Left lung (tissue), 10 donors: ENCODE results near the gene IRF9. TPM values are rescaled to one million over a fixed set of nuclear protein-coding genes. Genes with fewer than 3 reads are reported as not detected.

Experiments
- ATAC-seq: fragments of 200-7000 bp; cut with Tn5 transposase; one replicate; pipeline ENCODE4 v1.9.1; 2020; ENCODE audit warnings: moderate library complexity
- DNase-seq, 4 donors: peaks; one replicate each; pipeline ENCODE4 v3.0.0-alpha.2; 2013 to 2020
- H3K27ac ChIP-seq, 2 donors: fragments of 200-600 bp; sonication (generic) in 1 of 2; one replicate each; pipeline versions ENCODE4 v1.5.0 to v1.8.0; 2020 to 2021
- H3K27me3 ChIP-seq, 2 donors: fragments of 200-600 bp; sonication (generic) in 1 of 2; one replicate each; pipeline versions ENCODE4 v1.5.0 to v1.8.0; 2020 to 2021
- H3K36me3 ChIP-seq, 2 donors: fragments of 200-600 bp; sonication (generic) in 1 of 2; one replicate each; pipeline versions ENCODE4 v1.5.0 to v1.8.0; 2020 to 2021
- H3K4me1 ChIP-seq, 2 donors: fragments of 200-600 bp; one replicate each; pipeline ENCODE4 v1.8.0; 2021
- H3K4me3 ChIP-seq, 2 donors: fragments of 200-600 bp; sonication (generic) in 1 of 2; one replicate each; pipeline versions ENCODE4 v1.5.0 to v1.8.0; 2020 to 2021; ENCODE audit warnings: mild to moderate bottlenecking in 1 of 2
- H3K9me3 ChIP-seq, 2 donors: fragments of 200-600 bp; sonication (generic) in 1 of 2; one replicate each; pipeline versions ENCODE4 v1.5.0 to v1.8.0; 2020 to 2021
- intact Hi-C, 2 donors: fragments of 100-400 bp; cut with DNase I; formaldehyde crosslinking; loops; one replicate each; pipeline versions ENCODE4 v1.11.2 to v1.14.2; 2022
- polyA plus RNA-seq, 6 donors: library from polyadenylated mRNA; unstranded; fragments of 120-200 nt; gene quantifications; one replicate each; pipeline ENCODE4 v1.2.1, GENCODE V29; 2013; ENCODE audit not compliant: insufficient read length in 6 of 6
- total RNA-seq, 2 donors: library from RNA; stranded (reverse); fragmentation: NEBNext Ultra II Directional; extraction: Animal tissue kit (Norgen Biotek cat#: 25700); gene quantifications; one replicate each; pipeline ENCODE4 v1.2.1, GENCODE V29; 2021
- TF ChIP-seq, protein P1 (sequence below), 2 donors: fragments of 200-600 bp; sonication (generic) in 1 of 2; IDR thresholded peaks; one replicate each; pipeline versions ENCODE4 v1.5.0 to v1.8.0; 2021; ENCODE audit warnings: antibody characterized with exemption in 2 of 2
- donor health status: DM: no; HTN: yes; CAD: no.
- donor health status: DM: no; HTN: no; CAD: no.

IRF9 gene
- total and polyA plus RNA-seq, 8 donors, result 53.4 to 131 (median 64.3) TPM

DNA sequence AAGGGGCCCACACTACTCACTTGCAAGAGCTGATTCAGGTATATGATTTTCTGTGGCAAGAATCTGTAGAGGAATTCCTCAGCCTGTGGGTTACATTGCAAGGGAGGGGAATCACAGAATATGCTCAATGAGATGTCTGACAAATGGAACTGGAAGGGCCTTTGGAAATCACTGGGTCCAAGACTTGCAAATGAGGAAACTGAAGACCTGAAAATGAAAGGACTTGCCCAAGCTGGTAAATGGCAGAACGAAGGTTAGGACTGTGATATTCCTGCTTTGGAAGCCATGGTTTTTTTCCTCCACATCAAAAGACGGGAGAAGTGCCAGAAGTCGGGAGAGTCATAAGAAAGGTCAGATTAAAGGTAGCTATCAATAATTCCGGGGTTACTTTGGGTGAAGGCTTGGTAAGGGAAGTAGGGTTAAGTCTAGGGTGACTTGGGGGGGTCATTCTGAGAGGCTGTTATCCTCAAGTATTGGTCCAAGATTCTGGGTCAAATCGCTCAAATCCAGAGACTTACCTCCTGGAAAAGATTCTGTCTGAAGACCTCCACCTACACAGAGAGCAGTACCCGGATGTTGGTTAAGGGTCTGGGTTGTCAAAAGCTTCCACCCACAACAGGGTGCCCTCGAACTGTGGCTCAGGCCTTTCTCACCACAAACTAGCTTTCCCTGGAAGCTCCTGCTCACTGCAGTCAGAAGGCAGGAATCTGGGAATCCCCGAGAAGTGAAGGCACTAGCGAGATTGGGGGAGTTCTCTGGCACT is 15.2 kb upstream of the IRF9 start:
- intact Hi-C loops, result no loop called here
- H3K27me3 ChIP-seq, result no peaks in the 10 kb centered on the region
- DNase-seq (no peak), ATAC-seq (no peak)
- H3K27ac ChIP-seq, result peak overlapping the region; percentile 92 to 95
- H3K9me3 ChIP-seq, result no peaks in the 10 kb centered on the region
- H3K4me3 ChIP-seq, result peak overlapping the region; percentile 80 to 100
- H3K4me1 ChIP-seq, result peaks cover 16 to 54% of the 10 kb centered on the region in 2 donors
- TF ChIP-seq, protein P1, sequence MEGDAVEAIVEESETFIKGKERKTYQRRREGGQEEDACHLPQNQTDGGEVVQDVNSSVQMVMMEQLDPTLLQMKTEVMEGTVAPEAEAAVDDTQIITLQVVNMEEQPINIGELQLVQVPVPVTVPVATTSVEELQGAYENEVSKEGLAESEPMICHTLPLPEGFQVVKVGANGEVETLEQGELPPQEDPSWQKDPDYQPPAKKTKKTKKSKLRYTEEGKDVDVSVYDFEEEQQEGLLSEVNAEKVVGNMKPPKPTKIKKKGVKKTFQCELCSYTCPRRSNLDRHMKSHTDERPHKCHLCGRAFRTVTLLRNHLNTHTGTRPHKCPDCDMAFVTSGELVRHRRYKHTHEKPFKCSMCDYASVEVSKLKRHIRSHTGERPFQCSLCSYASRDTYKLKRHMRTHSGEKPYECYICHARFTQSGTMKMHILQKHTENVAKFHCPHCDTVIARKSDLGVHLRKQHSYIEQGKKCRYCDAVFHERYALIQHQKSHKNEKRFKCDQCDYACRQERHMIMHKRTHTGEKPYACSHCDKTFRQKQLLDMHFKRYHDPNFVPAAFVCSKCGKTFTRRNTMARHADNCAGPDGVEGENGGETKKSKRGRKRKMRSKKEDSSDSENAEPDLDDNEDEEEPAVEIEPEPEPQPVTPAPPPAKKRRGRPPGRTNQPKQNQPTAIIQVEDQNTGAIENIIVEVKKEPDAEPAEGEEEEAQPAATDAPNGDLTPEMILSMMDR (IDR thresholded peaks at IDR 0.05), result no peak
- peaks cover 0 to 48% of the 10 kb centered on the region in 2 donors for H3K36me3 ChIP-seq

DNA sequence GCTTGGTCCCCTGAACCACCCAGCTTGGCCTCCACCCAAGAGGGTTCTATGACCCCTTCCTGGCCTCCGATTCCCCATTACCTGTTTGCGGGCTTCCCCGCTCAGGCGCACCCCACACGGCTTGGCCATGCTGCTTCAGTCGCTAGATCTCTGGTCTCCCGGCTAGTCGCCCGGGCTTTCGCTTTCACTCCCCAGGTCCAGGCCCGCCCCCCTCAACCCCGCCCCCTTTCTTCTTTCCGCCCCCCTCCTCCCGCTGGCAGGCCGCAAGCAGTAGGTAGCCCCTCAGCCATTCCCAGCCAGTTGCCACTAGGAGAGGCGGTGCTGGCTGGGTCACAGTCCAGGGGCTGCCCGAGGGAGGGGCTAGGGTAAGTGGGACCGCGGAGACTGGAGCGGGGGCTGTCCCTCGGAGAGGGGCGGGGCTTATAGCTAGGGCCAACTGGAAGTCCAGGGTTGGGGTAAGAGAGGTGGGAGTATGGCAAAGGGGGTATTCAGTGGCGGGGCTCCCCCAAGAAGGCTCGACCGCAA is 14.6 kb upstream of the IRF9 start, which contains the start of gene PSME2:
Gene PSME2, minus strand, starts transcription at position 158 of the 525 bp plus-strand sequence. Its CDS starts 29 bp downstream, at position 129.
- TF ChIP-seq, protein P1 (IDR thresholded peaks at IDR 0.05), result no peak
- intact Hi-C loops, result no loop called here
- peaks cover 0 to 54% of the 10 kb centered on the region in 2 donors for H3K36me3 ChIP-seq
- peak; percentile 92 to 98 (median 97) for DNase-seq
- H3K27me3 ChIP-seq, result no peaks in the 10 kb centered on the region
- ATAC-seq, result peak; percentile 89
- H3K9me3 ChIP-seq, result no peaks in the 10 kb centered on the region
- peak within 1 kb of the TSS; percentile 80 to 100 for H3K4me3 ChIP-seq
- H3K27ac ChIP-seq, result peak within 1 kb of the TSS; percentile 92 to 95
- peaks cover 16 to 52% of the 10 kb centered on the region in 2 donors for H3K4me1 ChIP-seq

DNA sequence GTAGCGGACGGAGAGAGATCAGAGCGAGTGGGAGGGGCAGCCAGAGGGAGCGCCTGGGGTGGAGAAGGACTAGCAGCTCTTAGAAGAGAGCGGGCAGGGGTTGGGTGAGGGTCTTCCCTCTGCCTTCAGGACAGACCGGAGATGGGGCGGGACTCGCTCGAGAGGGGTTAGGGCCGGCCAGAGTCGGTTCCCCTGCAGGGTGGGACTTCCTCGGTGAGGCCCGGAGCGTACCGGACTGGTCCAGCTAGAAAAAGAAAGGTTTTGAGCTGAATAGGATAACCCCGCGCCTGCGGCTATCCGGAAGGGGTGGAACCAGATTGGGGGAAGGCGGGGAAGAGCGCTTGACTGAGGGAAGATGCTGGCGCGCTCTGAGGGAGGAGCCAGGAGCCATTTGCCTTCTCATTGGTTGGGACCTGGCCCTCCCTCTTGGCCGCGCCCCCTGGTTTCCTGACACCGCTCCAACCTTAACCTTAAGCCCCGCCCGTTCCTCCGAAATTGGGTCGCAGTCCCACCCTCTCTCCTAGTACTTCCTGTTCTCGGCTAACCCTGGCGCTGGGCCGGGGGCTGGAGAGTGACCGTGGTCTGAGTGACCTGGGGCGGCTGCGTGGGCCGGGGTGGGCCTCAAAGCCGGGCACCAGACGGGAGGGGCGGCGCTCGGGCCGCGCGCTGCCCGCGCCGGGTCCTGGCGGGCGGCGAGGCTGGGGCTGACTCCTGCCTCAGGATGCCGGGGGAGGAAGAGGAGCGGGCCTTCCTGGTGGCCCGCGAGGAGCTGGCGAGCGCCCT is 13.9 kb upstream of the IRF9 start, which contains the start of gene RNF31:
Gene RNF31, plus strand, starts transcription at position 521 of the 783 bp plus-strand sequence. Its CDS starts 201 bp downstream, at position 722.
- DNase-seq (peak; percentile 97 to 99 (median 98)), ATAC-seq (peak; percentile 95)
- H3K27ac ChIP-seq, result peak within 1 kb of the TSS; percentile 92 to 95
- H3K36me3 ChIP-seq, result peaks cover 0 to 60% of the 10 kb centered on the region in 2 donors
- H3K4me3 ChIP-seq, result peak within 1 kb of the TSS; percentile 80 to 100
- H3K27me3 ChIP-seq, result no peaks in the 10 kb centered on the region
- H3K4me1 ChIP-seq, result peaks cover 13 to 48% of the 10 kb centered on the region in 2 donors
- no peaks in the 10 kb centered on the region for H3K9me3 ChIP-seq
- TF ChIP-seq, protein P1 (IDR thresholded peaks at IDR 0.05), result no peak
- intact Hi-C loops, result no loop called here

DNA sequence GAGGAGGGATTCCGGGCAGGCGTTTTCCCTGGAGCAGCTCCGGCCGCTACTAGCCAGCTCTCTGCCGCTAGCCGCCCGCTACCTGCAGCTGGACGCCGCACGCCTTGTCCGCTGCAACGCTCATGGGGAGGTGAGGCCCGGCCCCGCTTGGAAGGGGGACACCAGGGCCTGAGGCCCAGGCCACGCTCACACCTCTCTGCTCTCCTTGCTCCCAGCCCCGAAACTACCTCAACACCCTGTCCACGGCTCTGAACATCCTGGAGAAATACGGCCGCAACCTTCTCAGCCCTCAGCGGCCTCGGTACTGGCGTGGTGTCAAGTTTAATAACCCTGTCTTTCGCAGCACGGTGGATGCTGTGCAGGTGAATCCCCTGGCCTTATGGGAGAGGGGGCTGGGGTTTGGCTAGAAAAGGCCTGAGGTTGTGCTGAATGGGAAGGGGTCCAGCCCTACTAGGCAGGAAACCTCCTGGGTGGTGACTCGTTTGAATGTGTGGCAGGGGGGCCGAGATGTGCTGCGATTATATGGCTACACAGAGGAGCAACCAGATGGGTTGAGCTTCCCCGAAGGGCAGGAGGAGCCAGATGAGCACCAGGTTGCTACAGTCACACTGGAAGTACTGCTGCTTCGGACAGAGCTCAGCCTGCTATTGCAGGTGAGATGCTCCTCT is 13.2 kb upstream of the IRF9 start:
- ATAC-seq, result no peak
- no peaks in the 10 kb centered on the region for H3K9me3 ChIP-seq
- peak overlapping the region; percentile 80 to 100 for H3K4me3 ChIP-seq
- H3K4me1 ChIP-seq, result peaks cover 12 to 45% of the 10 kb centered on the region in 2 donors
- H3K27ac ChIP-seq, result peak overlapping the region; percentile 57 to 95
- H3K36me3 ChIP-seq, result peaks cover 0 to 60% of the 10 kb centered on the region in 2 donors
- H3K27me3 ChIP-seq, result no peaks in the 10 kb centered on the region
- no peak for DNase-seq
- intact Hi-C loops, result no loop called here
- TF ChIP-seq, protein P1 (IDR thresholded peaks at IDR 0.05), result no peak
